ENCODE results near the gene HIC1.

DNA sequence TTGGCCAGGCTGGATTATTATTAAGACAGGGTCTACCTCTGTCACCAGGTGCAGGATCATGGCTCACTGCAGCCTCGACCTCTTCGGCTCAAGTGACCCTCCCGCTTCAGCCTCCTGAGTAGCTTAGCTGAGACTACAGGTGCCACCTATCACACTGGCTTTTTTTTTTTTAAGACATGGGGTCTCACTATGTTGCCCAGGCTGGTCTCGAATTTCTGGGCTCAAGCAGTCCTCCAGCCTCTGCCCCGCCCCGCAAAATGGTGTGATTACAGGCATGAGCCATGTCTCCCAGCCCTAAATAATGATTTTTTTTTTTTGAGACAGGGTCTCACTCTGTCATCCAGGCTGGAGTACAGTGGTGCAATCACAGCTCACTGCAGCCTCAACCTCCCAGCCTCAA, 7.3 kb upstream of the HIC1 start:
- TF ChIP-seq, protein P1, sequence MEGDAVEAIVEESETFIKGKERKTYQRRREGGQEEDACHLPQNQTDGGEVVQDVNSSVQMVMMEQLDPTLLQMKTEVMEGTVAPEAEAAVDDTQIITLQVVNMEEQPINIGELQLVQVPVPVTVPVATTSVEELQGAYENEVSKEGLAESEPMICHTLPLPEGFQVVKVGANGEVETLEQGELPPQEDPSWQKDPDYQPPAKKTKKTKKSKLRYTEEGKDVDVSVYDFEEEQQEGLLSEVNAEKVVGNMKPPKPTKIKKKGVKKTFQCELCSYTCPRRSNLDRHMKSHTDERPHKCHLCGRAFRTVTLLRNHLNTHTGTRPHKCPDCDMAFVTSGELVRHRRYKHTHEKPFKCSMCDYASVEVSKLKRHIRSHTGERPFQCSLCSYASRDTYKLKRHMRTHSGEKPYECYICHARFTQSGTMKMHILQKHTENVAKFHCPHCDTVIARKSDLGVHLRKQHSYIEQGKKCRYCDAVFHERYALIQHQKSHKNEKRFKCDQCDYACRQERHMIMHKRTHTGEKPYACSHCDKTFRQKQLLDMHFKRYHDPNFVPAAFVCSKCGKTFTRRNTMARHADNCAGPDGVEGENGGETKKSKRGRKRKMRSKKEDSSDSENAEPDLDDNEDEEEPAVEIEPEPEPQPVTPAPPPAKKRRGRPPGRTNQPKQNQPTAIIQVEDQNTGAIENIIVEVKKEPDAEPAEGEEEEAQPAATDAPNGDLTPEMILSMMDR (conservative IDR thresholded peaks at IDR 0.05 in 1 of 2, IDR thresholded peaks at IDR 0.05 in 1 of 2; ENCODE audit: low read depth in 1 of 2, low read length in 2 of 2) = no peak
- TF ChIP-seq EZH2 (IDR thresholded peaks at IDR 0.05; ENCODE audit: low read length, missing control alignments) = no peak
